ENCODE data around the gene ARHGAP6.
"Not testable (repeated sequence)": the region's sequence is repeated elsewhere in the genome, so short reads cannot be mapped to it uniquely, and the experiment has no call there.

Gene ARHGAP6

DNA sequence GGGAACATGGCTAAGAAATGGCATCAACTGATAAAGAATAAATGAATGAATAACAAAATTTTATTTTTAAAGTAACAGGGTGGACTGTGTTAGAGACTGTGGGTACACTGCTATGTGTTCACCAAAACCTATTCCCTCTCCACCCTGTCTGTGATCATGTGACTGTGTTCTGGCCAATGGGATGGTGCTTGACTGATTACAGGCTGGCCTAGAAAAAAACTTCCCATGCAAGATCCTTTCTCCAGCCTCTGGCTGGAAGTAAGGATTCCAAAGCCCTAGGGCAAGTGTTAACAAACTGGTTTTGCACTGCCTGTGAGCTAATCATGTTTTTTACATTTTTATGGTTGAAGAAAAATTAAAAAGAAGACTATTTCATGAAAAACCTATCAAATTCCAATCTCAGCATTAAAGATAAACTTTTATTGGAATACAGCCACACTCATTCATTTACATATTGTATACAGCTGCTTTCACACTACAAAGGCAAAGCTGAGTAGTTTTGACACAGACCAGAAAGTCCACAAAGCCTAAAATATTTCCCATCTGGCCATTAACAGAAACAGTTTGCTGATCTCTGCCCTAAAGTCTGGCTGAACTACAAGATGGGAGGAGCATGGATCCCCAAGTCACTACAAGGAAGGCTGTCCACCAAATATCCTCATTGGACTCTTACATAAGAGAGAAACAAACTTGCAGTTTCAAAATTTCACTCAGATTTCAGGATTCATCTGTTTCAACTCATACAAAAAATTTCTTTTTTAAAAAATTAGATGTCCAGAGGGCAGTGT lies 133.2 kb downstream of the ARHGAP6 start:
- no peak for DNase-seq (ENCODE audit: low spot score)

DNA sequence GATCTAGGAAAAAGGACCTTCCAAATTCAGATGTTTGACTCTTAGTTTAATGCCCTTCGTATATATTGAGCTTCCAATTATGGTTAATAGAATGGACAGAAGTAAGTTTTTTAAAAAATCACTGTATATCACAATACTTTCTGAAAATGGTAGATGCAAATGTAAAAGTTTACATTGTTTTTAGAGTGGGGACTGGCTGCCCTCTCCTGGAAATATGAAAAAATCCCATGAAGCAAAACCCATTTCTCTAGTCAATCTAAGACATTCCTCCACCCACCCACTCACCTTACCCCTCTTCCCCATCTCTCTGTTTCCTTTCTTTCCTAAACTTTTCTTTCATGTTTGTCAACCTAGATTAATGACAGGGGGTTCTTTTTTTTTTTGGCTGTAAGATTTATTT lies 134.5 kb downstream of the ARHGAP6 start:
- no peak for DNase-seq (ENCODE audit: low spot score)

DNA sequence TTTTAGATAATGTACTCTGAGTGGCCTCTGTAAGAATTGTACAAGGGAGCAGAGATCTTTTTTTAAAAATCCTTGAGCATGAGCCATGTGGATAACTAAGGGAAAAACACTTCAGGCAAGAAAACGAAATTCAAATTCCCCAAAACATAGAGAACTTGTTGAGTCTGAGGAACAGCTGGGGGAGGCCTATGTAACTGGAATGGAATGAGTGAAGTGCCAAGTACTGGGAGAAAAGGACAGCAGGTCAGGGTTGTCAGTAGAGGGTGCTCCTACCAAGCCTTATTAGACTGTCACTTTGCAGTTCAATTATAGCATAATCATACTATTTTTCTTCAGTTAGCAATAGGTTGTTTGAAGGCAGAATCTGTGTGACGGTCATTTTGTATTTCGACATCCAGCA lies 135.1 kb downstream of the ARHGAP6 start:
- DNase-seq (ENCODE audit: low spot score), result no peak

DNA sequence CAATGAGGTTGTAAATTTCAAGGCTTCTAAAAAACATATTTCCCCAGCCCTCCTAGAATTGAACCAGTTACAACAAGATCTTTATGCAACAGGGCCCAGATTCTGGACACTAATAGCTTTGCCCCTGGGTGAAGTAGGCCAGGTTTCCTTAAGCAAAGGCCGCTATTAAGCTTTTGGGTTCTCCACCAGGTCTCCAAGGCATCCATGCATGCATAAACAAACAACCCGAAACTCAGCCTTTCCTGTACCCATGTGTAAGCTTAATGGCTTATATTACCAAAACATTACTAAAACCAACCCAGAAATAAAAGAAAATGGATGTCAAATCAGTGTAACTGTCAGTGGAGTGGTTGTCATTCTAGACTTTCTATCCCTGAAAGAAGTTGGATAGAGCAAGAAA lies 137.1 kb downstream of the ARHGAP6 start:
- no peak for DNase-seq (ENCODE audit: low spot score)

DNA sequence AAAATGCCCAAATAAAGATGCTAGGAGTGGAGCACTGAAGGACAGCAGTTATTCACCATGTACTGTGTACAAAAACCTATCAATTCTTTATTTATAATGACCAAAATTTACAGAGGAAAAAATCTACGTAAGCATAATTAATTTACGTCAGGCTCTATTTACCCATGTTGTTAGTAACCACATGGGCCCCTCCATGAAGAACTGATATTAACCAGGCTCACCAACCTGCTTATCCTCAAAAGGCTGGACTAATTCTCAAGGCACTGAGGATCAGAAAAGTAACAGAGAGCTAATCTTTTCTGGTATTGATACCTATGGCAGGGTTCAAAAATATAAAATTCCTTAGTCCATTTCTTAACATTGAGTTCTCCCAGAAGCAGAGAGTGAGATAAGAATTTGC lies 140.0 kb downstream of the ARHGAP6 start:
- DNase-seq (ENCODE audit: low spot score), result no peak

DNA sequence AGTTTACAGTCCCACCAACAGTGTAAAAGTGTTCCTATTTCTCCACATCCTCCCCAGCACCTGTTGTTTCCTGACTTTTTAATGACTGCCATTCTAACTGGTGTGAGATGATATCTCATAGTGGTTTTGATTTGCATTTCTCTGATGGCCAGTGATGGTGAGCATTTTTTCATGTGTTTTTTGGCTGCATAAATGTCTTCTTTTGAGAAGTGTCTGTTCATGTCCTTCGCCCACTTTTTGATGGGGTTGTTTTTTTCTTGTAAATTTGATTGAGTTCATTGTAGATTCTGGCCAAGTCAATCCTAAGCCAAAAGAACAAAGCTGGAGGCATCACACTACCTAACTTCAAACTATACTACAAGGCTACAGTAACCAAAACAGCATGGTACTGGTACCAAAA lies 146.5 kb downstream of the ARHGAP6 start:
- not testable (repeated sequence) for DNase-seq (ENCODE audit: low spot score)

DNA sequence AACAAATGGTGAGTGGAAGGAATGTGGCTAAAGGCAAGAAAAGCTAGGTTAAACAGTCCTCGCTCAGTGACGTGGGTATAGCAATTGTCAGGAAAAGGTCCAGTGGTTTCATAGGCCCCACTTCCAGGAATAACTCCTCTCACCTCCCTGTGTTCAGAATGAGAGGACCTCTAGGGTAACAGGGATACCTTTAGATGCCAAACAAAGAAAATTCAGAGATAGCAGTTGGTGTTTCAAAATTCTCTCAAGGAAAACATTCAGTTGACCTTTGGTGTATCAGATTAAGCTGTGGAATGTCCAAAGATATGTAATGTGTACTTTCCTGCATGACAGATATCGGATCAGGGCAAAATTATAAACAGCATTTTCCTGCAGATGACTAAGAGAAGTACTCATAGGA lies 155.9 kb downstream of the ARHGAP6 start:
- DNase-seq (ENCODE audit: low spot score), result no peak

DNA sequence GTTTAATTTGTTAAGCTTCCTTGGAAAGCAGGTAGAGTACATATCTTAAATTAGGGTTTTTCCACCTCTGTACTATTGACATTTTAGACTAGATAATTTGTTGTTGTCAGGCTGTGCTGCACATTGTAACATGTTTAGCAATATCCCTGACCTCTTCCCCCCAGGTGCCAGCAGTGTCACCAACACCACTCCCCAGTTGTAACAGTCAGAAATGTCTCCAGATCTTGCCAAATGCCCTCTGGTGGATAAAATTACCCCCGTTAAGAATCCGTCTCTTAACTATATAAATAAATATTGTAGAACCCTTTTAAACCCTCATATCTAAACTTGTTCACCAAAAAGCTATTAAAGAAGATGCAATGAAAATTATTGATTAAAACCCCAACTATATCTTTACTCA lies 161.5 kb downstream of the ARHGAP6 start:
- DNase-seq (ENCODE audit: low spot score), result no peak

DNA sequence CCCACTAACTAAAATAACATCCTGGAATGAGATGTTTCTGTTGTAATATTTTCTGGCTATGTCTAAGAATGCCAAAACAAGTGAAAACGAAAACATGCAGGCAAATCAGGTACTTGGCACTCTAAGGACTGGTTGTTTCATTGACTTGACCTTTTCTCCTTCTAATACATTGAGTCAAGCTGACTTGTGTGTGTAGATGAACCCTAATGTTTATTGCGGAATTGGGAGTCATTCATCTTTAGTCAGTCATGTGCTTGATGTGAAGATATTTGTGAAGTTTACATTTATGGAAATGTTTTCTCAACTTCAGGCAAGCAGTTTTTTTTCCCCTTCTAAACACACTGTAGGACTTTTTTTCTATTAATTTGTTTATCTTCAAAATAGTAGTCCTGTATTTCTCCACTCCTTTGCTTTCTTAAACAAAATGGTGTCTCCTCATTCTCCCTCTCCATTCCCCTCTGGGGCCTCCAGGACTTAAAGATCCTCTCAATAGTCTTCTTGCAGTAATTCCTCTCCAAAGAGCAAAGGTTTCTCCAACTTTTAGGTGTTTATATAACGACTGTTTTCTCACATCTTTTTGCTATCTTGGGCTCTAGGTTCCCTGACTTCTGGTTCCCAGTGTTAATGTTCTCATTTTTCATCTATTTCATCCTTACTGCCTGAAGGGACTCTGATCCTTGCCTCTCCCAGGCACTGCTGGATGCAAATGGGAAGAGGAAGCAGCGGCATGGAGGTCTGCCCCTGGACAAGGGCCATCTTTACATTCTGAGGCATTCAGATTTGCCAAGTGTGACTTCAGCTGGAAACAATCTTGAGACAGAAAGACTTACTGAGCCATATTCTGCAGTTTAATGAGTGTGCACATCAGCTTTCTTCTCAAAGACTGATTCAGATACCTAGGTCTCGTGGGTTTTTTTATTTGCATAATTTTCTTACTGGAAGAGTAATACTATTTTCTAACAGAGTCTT lies 166.4 kb downstream of the ARHGAP6 start:
- DNase-seq (ENCODE audit: low spot score), result no peak

DNA sequence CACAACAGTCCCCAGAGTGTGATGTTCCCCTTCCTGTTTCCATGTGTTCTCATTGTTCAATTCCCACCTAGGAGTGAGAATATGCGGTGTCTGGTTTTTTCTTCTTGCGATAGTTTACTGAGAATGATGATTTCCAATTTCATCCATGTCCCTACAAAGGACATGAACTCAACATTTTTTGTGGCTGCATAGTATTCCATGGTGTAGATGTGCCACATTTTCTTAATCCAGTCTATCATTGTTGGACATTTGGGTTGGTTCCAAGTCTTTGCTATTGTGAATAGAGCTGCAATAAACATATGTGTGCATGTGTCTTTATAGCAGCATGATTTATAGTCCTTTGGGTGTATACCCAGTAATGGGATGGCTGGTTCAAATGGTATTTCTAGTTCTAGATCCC lies 174.3 kb downstream of the ARHGAP6 start:
- DNase-seq (ENCODE audit: low spot score), result not testable (repeated sequence)

DNA sequence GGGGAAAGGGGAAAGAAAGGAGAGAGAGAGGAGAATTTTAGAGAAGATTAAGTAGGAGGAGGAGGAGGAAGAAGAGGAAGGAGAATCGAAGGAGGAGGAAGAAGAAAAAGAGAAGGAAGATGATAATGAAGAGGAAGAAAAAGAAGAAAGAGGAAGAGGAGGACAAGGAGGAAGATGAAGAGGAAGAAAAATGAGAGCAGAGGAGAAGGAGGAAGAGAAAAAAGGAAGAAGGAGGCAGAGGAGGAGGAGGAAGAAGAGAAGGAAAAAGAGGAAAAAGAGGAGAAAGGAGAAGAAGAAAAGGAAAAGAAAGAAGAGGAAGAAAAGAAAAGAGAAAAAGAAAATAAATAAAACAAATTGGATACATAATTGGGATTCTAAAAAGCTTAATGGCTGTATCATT lies 181.4 kb downstream of the ARHGAP6 start:
- no peak for DNase-seq (ENCODE audit: low spot score)

DNA sequence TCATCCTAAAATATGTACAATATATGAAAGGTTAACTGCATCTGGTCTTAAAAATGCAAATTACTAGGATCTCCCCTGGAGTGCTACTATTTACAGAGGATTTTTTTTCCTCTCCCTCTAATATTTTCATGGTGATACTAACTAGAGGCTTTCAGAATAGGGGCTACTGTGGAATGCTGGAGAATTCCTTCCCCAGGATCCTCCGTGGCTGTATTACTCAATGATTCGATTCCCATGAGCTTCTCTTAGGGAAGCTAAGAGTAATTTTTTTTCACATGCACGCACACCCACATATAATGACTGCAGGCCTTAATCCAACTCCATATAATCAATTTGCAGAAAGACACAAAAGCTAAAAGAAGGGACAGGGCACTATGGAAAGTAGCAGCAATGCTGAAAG lies 184.7 kb downstream of the ARHGAP6 start:
- no peak for DNase-seq (ENCODE audit: low spot score)

DNA sequence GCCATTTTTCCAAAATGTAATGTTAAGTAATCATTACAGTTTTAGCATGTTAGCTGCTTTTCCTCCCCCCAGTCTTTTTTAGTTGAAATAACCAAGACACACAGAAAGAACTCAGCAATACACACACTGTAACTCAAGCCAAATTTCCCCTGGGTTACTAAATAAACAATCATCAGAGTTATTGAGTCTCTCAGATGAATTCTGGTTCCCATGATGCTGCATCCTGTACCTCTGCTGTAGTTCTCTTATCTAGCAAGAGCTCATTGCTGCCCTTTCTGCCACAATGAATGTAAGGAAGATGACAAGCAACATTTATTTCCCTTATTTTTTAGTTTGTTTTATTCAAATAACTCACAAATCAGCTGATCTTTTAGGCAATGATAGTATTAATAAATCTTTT lies 185.1 kb downstream of the ARHGAP6 start:
- DNase-seq (ENCODE audit: low spot score), result no peak

DNA sequence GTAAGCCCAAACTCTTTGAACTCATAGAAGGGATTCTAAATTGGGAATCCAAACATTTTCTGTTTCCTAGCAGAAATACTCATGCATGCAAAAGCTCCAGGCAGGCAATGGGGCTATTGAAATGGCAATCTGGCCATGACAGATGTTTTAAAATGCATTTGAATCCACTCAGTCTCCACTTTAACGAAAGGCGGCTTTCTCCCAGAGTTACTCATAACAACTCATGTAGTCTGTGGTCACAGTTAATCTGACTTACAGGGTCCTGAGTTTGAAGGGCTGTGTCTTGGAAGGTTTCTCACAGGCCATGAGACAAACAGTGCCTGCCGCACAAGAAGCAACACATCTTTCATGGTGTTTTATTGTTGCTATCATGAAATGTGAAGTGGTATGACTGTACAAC lies 186.8 kb downstream of the ARHGAP6 start:
- DNase-seq (ENCODE audit: low spot score), result no peak

DNA sequence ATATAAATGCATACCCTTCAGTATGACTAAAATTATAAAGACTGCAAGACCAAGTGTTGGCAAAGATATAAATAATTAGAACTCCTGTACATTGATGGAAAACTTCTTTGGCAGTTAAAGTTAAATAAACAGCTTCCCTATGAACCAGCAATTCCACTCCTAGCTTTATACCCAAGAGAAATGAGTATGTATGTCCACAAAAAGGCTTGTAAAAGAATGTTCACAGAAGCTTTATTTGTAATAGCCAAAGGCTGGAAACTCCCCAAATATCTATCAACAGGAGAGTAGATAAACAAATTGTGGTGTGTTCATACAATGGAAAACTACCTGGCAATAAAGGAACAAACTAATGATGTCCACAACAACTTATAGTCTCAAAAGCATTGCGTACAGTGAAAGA lies 187.7 kb downstream of the ARHGAP6 start:
- DNase-seq (ENCODE audit: low spot score), result no peak

DNA sequence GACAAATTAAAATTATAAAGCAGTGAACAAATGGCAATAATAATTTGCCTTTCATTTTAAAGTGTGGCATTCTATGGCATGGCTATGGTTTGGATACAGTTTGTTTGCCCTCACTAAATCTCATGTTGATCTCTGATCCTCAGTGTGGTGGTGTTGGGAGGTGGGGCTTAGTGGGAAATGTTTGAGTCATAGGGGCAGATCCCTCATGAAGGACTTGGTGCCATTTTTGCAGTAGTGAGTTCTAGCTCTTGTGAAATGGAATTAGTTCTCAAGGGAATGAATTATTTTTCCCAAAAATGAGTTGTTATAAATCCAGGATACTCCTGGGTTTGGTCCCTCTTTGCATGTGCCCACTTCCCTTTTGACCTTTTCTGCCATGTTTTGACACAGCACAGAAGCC lies 191.1 kb downstream of the ARHGAP6 start:
- DNase-seq (ENCODE audit: low spot score), result no peak

DNA sequence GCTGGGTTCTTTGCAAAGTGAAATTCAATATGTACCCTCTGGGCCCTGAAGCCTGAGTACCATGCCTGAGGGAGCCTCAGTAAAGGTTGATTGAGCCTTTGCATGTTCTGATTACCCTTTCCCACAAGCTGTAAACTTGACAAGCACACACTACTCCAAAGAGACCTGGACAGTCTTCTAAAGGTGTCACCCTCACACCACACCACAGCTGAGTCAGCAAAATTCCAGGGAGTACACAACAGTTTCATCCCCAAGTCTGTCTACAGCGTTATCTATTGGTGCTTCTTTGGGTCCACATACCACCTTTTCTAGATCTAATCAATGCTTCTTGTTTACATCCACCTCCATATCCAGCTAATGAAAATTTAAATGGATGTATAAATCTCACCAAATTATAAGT lies 191.7 kb downstream of the ARHGAP6 start:
- DNase-seq (ENCODE audit: low spot score), result no peak

DNA sequence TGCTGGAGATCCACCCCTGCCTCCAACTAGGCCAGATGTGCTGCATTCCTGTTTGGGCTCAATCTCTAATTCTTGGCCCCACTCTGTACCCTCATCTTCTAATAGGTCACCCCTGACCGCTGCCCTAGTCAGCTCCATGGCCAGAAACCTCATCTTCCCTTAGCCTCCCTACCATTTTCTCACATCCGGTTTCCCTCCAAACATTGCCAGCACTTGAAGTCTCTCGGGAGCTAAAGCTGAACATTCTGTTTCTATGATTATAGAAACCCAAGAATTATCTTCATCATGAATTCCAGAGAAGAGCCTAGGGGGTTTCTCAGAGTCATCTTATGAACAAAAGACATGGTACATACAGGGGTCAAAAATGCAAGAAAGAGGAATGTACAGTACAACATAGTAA lies 192.8 kb downstream of the ARHGAP6 start:
- no peak for DNase-seq (ENCODE audit: low spot score)

DNA sequence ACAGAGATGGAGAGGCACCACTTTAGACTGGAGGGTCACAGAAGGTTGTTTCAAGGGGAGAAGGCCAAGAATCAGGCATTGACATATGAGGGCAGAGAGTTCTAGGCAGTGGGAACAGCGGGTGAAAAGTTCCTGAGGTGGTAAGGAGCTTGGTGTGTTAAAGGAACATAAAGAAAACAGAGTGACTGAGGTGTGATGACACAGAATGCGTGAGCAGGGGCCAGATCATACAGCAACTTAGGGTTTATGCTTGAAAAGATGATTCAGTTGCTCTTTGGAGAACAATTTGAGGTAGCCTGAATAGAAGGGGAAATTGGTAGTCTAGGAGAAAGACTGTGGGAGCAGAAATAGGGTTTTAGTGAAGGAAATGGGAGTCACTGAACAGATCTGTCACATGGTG lies 193.3 kb downstream of the ARHGAP6 start:
- DNase-seq (ENCODE audit: low spot score), result no peak

DNA sequence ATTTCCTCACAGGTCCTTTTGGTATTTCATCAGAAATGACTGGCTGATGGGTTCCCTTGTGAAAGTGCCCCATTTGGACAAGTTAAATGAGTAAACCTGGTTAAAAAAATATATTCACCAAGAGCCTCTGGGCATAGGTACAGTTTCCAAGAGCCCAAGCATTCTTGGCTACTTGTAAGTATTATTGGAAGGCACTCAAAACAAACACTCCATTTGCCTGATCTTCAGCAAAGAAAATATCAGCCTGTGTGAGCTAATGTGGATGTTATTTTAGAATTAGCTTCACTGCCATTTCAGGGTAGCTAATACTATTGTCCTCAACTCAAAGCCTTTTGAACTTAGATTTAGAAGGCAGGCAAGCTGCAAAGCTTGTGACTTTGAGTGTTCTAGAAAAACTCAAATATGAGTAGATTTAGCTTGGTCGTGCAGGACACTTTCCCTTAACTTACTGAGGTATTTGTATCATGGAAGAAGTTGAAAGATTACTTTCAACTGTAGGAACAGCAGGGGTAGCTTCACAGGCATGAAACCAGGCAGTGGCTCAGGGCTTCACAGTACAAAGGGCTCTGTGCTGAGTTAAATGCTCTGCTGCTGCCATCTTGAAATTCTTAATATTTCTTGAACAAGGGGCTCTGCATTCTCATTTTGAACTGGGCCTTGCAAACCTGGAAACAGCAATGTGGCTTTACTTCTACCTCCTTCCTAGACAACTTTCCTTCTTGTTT lies 195.3 kb downstream of the ARHGAP6 start:
- no peak for DNase-seq (ENCODE audit: low spot score)

DNA sequence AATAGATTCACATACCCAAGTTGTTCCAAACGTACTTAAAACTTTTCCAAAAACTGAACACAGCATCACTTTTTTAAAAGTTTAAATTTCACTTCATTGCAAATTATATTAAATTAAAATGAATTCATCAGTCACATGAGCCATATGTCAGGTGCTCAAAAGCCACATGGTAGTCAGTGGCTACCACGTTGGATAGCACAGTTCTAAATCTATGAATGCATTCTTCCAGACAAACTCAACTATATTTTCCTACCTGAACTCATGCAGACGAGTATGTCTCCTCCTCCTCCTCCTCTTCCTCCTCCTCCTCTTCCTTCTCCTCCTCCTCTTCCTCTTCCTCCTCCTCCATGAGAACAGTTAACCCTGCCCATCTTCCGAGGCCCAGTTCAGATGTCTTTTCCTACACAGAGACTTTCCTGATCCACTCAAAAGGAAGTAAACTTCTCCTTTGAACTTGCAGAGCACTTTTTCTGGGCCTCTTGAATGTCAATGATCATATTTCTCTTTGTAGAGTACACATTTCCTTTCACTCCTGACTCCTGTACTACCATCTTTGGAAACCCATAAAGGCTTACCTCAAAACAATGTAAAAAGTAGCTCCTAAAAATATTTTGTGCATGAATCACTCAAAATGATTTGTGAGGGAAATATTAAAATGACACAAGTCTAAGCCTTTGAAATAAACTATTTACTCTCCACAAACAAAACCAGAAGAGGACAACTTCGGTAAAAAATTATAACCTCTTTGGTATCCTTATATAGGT lies 199.9 kb downstream of the ARHGAP6 start:
- no peak for DNase-seq (ENCODE audit: low spot score)

Measured in activated CD4-positive, alpha-beta T cell treated with anti-CD3 and anti-CD28 coated beads, Interleukin-2, Interleukin-4, amounts not matched to agents 100 ng/mL and 50 ng/mL, durations not matched to agents 16 hours and 8 hours (primary cell).